Right lobe of liver (tissue), 6 donors: ENCODE measurements around the gene MAB21L1. TPM values are rescaled to one million over a fixed set of nuclear protein-coding genes. Genes with fewer than 3 reads are reported as not detected.

Source experiments
- ATAC-seq, 4 donors: fragments of 200-7000 bp; cut with Tn5 transposase; one replicate each; pipeline ENCODE4 v1.9.1; 2020; ENCODE audit warnings: mild to moderate bottlenecking in 4 of 4, moderate library complexity in 4 of 4
- DNase-seq, 3 donors: peaks; one replicate each; pipeline ENCODE4 v3.0.0-alpha.2; 2020
- H3K27ac ChIP-seq, 3 donors: fragments of 200-600 bp; one replicate each; pipeline ENCODE4 v1.8.0; 2022
- H3K27me3 ChIP-seq, 2 donors: fragments of 200-600 bp; one replicate each; pipeline ENCODE4 v1.8.0; 2022
- H3K36me3 ChIP-seq, 4 donors: fragments of 200-600 bp; sonication (generic) in 1 of 4; one replicate each; pipeline versions ENCODE4 v1.5.1 to v1.8.0; 2017 to 2022; ENCODE audit warnings: control low read depth in 1 of 4
- H3K4me1 ChIP-seq, 4 donors: fragments of 200-600 bp; sonication (generic) in 1 of 4; one replicate each; pipeline versions ENCODE4 v1.5.1 to v1.8.0; 2017 to 2022; ENCODE audit warnings: control low read depth in 1 of 4
- H3K4me3 ChIP-seq, 3 donors: fragments of 200-600 bp; one replicate each; pipeline ENCODE4 v1.8.0; 2022
- H3K9me3 ChIP-seq, 4 donors: fragments of 200-600 bp; sonication (generic) in 1 of 4; one replicate each; pipeline versions ENCODE4 v1.5.1 to v1.8.0; 2017 to 2022; ENCODE audit warnings: control low read depth in 1 of 4
- CTCF ChIP-seq, 4 donors: fragments of 200-600 bp in 3 of 4; fragments of 450-650 bp in 1 of 4; IDR thresholded peaks; one replicate each; pipeline versions ENCODE4 v1.5.1 to v1.8.0; 2016 to 2022; ENCODE audit warnings: antibody characterized with exemption in 4 of 4, mild to moderate bottlenecking in 2 of 4
- POLR2A ChIP-seq: fragments of 450-650 bp; IDR thresholded peaks from one replicate; pipeline ENCODE4 v1.6.1; 2017; ENCODE audit warnings: antibody characterized with exemption, mild to moderate bottlenecking
- WGBS: methylation state at CpG from one replicate; pipeline ENCODE4 v1.1.6; 2018; ENCODE audit warnings: low coverage, low lambda C conversion rate; ENCODE audit not compliant: insufficient coverage; ENCODE audit errors: missing lambda C conversion rate; 5-methylcytosine and 5-hydroxymethylcytosine counted together
- intact Hi-C, 2 donors: fragments of 100-400 bp; cut with DNase I; formaldehyde crosslinking; loops; one replicate each; pipeline versions ENCODE4 v1.11.2 to v1.14.1; 2022
- total RNA-seq, 6 experiments: library from RNA; depleted of rRNA in 2 of 6; stranded (reverse); fragments of >200 nt in 2 of 6; fragmentation: NEBNext Ultra II Directional in 3 of 6; extraction: Animal tissue kit (Norgen Biotek cat#: 25700) in 3 of 6; gene quantifications; one replicate each; pipeline versions ENCODE4 v1.1.0 to v1.2.4, GENCODE V29; 2016 to 2023
- donor health status: DM: no; HTN: yes; CAD: no.
- donor health status: DM: no; HTN: no; CAD: no.
- donor health status: DM: no; HTN: no; CAD: no.
- donor health status: DM: no; HTN: yes; CAD: no.
- donor health status: DM: no; HTN: yes; CAD: no.

Gene MAB21L1
- total RNA-seq, 6 experiments from 2014 or later = not detected

GRCh38 chr13:35471706-35472322, 4.7 kb downstream of the MAB21L1 start:
- Histone ChIP-seq H3K4me3 (no peak overlapping the region), H3K9me3 (no peaks in the 10 kb centered on the region), H3K4me1 (no peaks in the 10 kb centered on the region), H3K27ac (no peak overlapping the region), H3K27me3 (peaks cover 0 to 20% of the 10 kb centered on the region in 2 donors), H3K36me3 (no peaks in the 10 kb centered on the region)
- ATAC-seq (no peak), DNase-seq (no peak)
- 28% methylated on average over 25 of the region's 28 CpGs for WGBS
- TF ChIP-seq POLR2A (no peak), CTCF (IDR thresholded peaks at IDR 0.05) (no peak)
- intact Hi-C loops = no loop called here

- intact Hi-C loops = no loop called here
Observed at GRCh38 chr13:35470671-35471661, 5.5 kb downstream of the MAB21L1 start.

GRCh38 chr13:35469806-35470525, 6.5 kb downstream of the MAB21L1 start:
- H3K4me3 ChIP-seq = no peak overlapping the region
- H3K27ac ChIP-seq = no peak overlapping the region
- TF ChIP-seq POLR2A = no peak
- TF ChIP-seq CTCF (IDR thresholded peaks at IDR 0.05) = no peak
- H3K36me3 ChIP-seq = no peaks in the 10 kb centered on the region
- intact Hi-C loops = no loop called here
- H3K27me3 ChIP-seq = peaks cover 0 to 14% of the 10 kb centered on the region in 2 donors
- ATAC-seq = no peak
- H3K4me1 ChIP-seq = no peaks in the 10 kb centered on the region
- no peaks in the 10 kb centered on the region for H3K9me3 ChIP-seq
- WGBS = 46% methylated on average over 10 of the region's 10 CpGs
- no peak for DNase-seq

More at GRCh38 chr13:35470671-35471661, 5.5 kb downstream of the MAB21L1 start:
- WGBS = 14% methylated on average over 26 of the region's 68 CpGs
- H3K36me3 ChIP-seq = no peaks in the 10 kb centered on the region
- ATAC-seq (peak; percentile 44 to 81 (median 70)), DNase-seq (peak in 2 of 3 donors; percentile 26 to 41)
- no peak for TF ChIP-seq POLR2A
- no peak overlapping the region for H3K27ac ChIP-seq
- H3K4me3 ChIP-seq = peak overlapping the region; percentile 16 to 36 (median 17)
- no peaks in the 10 kb centered on the region for H3K9me3 ChIP-seq
- peaks cover 0 to 20% of the 10 kb centered on the region in 2 donors for H3K27me3 ChIP-seq
- H3K4me1 ChIP-seq = no peaks in the 10 kb centered on the region

- Histone ChIP-seq H3K9me3 (no peaks in the 10 kb centered on the region), H3K27me3 (peaks cover 0 to 9% of the 10 kb centered on the region in 2 donors), H3K36me3 (no peaks in the 10 kb centered on the region), H3K4me3 (no peak overlapping the region), H3K27ac (no peak overlapping the region), H3K4me1 (no peaks in the 10 kb centered on the region)
- 78% methylated on average over 1 of the region's 1 CpG for WGBS
- intact Hi-C loops = no loop called here
- DNase-seq (no peak), ATAC-seq (no peak)
- TF ChIP-seq POLR2A (no peak), CTCF (IDR thresholded peaks at IDR 0.05) (no peak)
Observed at GRCh38 chr13:35468195-35468594, 8.3 kb downstream of the MAB21L1 start.
